Effector memory CD4-positive, alpha-beta T cell (primary cell): ENCODE results near the gene TBC1D5.

Experiments
- DNase-seq, 3 donors: peaks; one replicate each; pipeline ENCODE4 v3.0.0-alpha.2; 2020
- H3K27ac ChIP-seq: 2 replicates; pipeline ENCODE4 v1.7.0; 2013; ENCODE audit warnings: mild to moderate bottlenecking, low read length, moderate library complexity; ENCODE audit not compliant: insufficient read depth, poor library complexity, severe bottlenecking
- H3K27me3 ChIP-seq: replicated peaks from 2 replicates; pipeline ENCODE4 v1.7.0; 2013; ENCODE audit warnings: mild to moderate bottlenecking, low read length; ENCODE audit not compliant: insufficient read depth, control insufficient read depth, poor library complexity, severe bottlenecking
- H3K36me3 ChIP-seq: 2 replicates; pipeline ENCODE4 v1.7.0; 2013; ENCODE audit warnings: mild to moderate bottlenecking, low read length, moderate library complexity; ENCODE audit not compliant: control insufficient read depth, insufficient read depth
- H3K4me1 ChIP-seq: 2 replicates; pipeline ENCODE4 v1.7.0; 2013; ENCODE audit warnings: low read length, mild to moderate bottlenecking; ENCODE audit not compliant: control insufficient read depth, insufficient read depth, poor library complexity, severe bottlenecking
- H3K4me3 ChIP-seq: 2 replicates; pipeline ENCODE4 v1.7.0; 2013; ENCODE audit warnings: low read length, low read depth, mild to moderate bottlenecking; ENCODE audit not compliant: insufficient read depth, poor library complexity, severe bottlenecking
- H3K9me3 ChIP-seq: 2 replicates; pipeline ENCODE4 v1.7.0; 2013; ENCODE audit warnings: mild to moderate bottlenecking, low read length, moderate library complexity; ENCODE audit not compliant: control insufficient read depth

TBC1D5 gene

GRCh38 chr3:17227472-17227871 is 515.0 kb downstream of the TBC1D5 start:
- no peaks in the 10 kb centered on the region for H3K9me3 ChIP-seq
- H3K4me1 ChIP-seq: no peaks in the 10 kb centered on the region
- no peak for DNase-seq
- no peak overlapping the region for H3K27ac ChIP-seq
- H3K27me3 ChIP-seq: no peaks in the 10 kb centered on the region
- no peak overlapping the region for H3K4me3 ChIP-seq
- H3K36me3 ChIP-seq: no peaks in the 10 kb centered on the region

- Histone ChIP-seq H3K27me3 (no peaks in the 10 kb centered on the region), H3K36me3 (no peaks in the 10 kb centered on the region), H3K4me1 (no peaks in the 10 kb centered on the region), H3K27ac (no peak overlapping the region), H3K4me3 (no peak overlapping the region), H3K9me3 (no peaks in the 10 kb centered on the region)
- no peak for DNase-seq
Measured at GRCh38 chr3:17221529-17221928, 520.9 kb downstream of the TBC1D5 start.

GRCh38 chr3:17219593-17219992 is 522.8 kb downstream of the TBC1D5 start:
- Histone ChIP-seq H3K4me1 (no peaks in the 10 kb centered on the region), H3K27ac (no peak overlapping the region), H3K4me3 (no peak overlapping the region), H3K36me3 (no peaks in the 10 kb centered on the region), H3K9me3 (no peaks in the 10 kb centered on the region), H3K27me3 (no peaks in the 10 kb centered on the region)
- no peak for DNase-seq

DNA sequence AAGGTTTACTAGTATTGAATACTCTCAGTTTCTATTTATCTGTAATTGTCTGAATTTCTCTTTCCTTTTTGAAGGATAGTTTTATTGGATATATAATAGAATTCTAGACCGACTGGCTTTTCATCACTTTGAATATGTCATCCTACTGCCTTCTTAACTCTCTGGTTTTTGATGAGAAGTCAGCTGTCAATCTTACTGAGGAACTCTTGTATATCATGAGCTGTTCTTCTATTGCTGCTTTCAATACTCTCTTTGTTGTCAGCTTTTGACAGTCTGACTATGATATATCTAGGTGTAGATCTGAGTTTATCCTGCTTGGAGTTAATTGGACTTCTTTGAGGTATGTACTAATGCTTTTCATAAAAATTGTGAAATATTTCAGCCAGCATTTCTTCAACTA is 523.8 kb downstream of the TBC1D5 start:
- Histone ChIP-seq H3K27ac (no peak overlapping the region), H3K4me1 (no peaks in the 10 kb centered on the region), H3K4me3 (no peak overlapping the region), H3K36me3 (no peaks in the 10 kb centered on the region), H3K9me3 (no peaks in the 10 kb centered on the region), H3K27me3 (no peaks in the 10 kb centered on the region)
- no peak for DNase-seq

DNA sequence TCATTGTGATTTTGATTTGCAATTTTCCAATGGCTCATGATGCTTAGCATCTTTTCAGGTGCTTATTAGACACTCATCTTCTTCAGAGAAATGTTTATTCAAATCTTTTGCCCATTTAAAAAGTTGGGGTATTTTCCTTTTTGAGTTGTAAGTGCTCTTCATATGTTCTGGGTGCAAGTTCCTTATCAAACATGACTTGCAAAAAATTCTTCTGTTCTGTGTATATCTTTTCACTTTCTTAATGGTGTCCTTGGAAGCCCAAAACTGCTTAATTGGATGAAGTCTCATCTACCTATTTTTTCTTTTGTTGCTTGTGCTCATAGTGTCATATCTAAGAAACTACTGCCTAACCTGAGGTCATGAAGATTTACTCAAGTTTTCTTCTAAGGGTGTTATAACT is 524.8 kb downstream of the TBC1D5 start:
- Histone ChIP-seq H3K9me3 (no peaks in the 10 kb centered on the region), H3K27ac (no peak overlapping the region), H3K4me3 (no peak overlapping the region), H3K4me1 (no peaks in the 10 kb centered on the region), H3K36me3 (no peaks in the 10 kb centered on the region), H3K27me3 (no peaks in the 10 kb centered on the region)
- DNase-seq: no peak

- H3K4me3 ChIP-seq: no peak overlapping the region
- H3K27me3 ChIP-seq: no peaks in the 10 kb centered on the region
- DNase-seq: no peak
- no peaks in the 10 kb centered on the region for H3K9me3 ChIP-seq
- H3K4me1 ChIP-seq: no peaks in the 10 kb centered on the region
- no peak overlapping the region for H3K27ac ChIP-seq
- peaks cover 3% of the 10 kb centered on the region for H3K36me3 ChIP-seq
Measured at GRCh38 chr3:17213102-17213501, 529.3 kb downstream of the TBC1D5 start.

GRCh38 chr3:17207979-17208378 is 534.5 kb downstream of the TBC1D5 start:
- Histone ChIP-seq H3K4me3 (no peak overlapping the region), H3K27ac (no peak overlapping the region), H3K9me3 (no peaks in the 10 kb centered on the region), H3K4me1 (no peaks in the 10 kb centered on the region), H3K27me3 (no peaks in the 10 kb centered on the region), H3K36me3 (peaks cover 7% of the 10 kb centered on the region)
- no peak for DNase-seq

DNA sequence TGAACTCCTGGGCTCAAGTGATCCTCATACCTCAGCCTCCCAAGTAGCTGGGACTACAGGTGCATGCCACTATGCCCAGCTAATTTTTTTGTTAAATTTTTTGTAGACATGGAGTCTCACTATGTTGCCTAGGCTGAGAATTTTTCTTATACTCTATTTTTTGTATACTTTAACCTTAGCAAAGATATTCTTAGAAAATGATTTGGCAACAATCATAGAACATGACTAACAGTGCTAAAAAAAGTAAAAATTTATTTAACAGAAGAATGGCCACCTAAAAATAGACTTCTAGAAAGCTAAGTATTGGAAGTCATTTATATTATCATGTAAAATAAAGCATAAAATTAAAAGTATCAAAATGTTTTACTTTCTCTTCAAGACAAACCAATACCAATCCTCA is 535.4 kb downstream of the TBC1D5 start:
- H3K9me3 ChIP-seq: peaks cover 6% of the 10 kb centered on the region
- peaks cover 5% of the 10 kb centered on the region for H3K36me3 ChIP-seq
- no peak for DNase-seq
- H3K4me3 ChIP-seq: no peak overlapping the region
- H3K4me1 ChIP-seq: no peaks in the 10 kb centered on the region
- no peaks in the 10 kb centered on the region for H3K27me3 ChIP-seq
- H3K27ac ChIP-seq: no peak overlapping the region

GRCh38 chr3:17204049-17204650 is 538.3 kb downstream of the TBC1D5 start:
- H3K9me3 ChIP-seq: peaks cover 6% of the 10 kb centered on the region

GRCh38 chr3:17201538-17201937 is 540.9 kb downstream of the TBC1D5 start:
- peaks cover 6% of the 10 kb centered on the region for H3K9me3 ChIP-seq
- no peaks in the 10 kb centered on the region for H3K27me3 ChIP-seq
- peaks cover 4% of the 10 kb centered on the region for H3K36me3 ChIP-seq
- H3K4me3 ChIP-seq: no peak overlapping the region
- DNase-seq: no peak
- H3K27ac ChIP-seq: no peak overlapping the region
- H3K4me1 ChIP-seq: no peaks in the 10 kb centered on the region

More at GRCh38 chr3:17204049-17204650, 538.3 kb downstream of the TBC1D5 start:
- H3K36me3 ChIP-seq: peaks cover 4% of the 10 kb centered on the region
- DNase-seq: no peak
- H3K27ac ChIP-seq: no peak overlapping the region
- no peak overlapping the region for H3K4me3 ChIP-seq
- H3K27me3 ChIP-seq: no peaks in the 10 kb centered on the region
- no peaks in the 10 kb centered on the region for H3K4me1 ChIP-seq
